ENCODE data around the gene MINAR1.
A peak's percentile ranks its signal among the peaks of the same experiment; 100 is the strongest.

The MINAR1 gene

DNA sequence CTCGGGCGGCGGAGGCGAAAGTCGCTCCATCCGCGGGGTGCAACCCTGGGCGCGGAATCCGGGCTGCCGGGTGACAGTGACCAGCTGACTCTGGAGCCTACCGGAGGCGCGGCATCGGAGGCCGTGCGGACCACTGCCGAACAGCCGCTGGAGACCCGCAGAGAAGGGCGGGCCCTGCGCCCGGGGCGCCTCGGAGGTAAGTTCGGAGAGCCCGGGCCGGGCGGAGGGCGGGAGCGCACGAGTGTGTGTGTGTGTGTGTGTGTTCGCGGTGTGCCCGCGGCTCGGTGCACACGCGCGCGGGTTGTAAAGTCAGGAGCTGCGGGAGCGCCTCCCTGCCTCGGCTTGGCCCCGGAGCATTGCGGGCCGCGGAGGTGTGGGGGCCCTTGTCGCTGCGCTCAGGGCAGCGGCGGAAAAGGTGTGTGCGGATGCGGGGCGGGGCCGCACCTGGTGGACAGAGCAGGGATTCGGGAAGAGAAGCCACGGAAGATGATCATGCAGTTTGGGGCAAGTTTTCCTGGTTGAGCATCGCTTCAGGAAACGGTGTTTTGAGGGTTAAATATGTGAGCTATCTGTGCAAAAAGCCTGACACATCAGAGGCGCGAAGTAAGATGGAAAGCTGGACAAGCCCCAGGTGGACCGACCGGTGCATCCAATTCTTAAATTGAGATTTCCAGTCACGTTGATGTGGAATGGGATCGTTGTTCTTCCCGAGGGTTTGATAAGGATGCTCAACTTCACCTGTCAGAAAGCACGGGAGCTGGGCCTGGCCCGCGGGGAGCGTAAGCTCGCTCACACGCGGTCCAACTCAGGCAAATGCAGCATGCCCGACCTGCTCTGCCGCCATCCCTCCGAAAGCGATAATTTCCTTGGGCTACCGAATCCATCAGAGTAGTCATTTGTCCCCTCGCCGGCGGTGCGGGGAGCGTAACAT lies 474 bp downstream of the MINAR1 start:
- DNase-seq: peak; percentile 72

DNA sequence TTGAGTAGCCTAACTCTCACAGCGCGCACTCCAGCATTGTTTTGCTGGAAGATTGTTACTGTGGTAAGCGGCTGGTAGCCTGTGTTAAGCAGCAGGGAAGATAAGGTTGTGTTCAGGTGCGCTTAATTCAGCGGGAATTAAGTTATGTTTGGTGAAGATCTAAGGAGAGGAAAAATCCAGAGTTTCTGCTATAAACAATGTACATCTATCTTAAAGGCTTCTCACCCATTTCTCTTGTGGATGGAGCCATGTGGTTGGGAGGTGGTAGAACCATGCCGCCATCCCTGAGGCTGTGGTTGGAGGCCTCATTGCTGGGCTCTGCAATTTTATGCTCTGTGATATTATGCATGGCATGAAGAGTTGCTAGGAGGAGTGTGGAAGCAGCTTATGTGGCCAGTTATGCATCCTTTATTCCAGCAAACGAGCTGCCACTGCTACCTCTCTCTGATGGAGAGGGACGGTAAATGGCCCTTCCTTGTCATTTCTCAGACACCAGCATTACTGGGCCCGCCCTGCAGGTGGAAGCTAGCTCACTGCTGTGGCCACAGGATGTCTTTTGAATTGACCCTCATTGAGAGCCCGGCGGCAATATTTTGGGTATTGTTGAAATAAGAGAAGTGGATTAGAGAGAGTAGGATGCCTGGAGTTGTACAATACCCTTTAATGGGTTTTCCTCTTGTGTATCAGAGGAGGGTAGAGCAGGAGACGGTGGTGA lies 1.3 kb downstream of the MINAR1 start:
- peak; percentile 43 for DNase-seq

DNA sequence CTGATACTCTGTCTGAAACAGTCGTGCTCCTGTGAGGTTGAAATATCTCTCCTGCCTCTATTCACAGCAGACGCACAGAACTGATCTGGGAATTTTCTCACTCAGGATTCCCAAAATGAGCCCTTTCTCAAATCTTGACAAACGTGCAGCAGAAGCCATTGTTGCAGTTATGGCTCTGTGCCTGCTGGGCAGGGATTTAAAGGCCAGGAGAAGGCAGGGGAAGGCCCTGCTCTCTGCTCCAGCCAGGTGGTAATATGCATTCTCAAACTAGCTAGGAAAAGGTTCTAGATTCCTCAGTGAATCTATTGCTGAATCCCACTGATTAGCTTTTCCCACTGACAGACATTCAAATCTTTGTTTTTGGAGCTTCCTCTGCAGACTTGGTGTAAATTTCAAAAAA lies 2.2 kb downstream of the MINAR1 start:
- DNase-seq: no peak

DNA sequence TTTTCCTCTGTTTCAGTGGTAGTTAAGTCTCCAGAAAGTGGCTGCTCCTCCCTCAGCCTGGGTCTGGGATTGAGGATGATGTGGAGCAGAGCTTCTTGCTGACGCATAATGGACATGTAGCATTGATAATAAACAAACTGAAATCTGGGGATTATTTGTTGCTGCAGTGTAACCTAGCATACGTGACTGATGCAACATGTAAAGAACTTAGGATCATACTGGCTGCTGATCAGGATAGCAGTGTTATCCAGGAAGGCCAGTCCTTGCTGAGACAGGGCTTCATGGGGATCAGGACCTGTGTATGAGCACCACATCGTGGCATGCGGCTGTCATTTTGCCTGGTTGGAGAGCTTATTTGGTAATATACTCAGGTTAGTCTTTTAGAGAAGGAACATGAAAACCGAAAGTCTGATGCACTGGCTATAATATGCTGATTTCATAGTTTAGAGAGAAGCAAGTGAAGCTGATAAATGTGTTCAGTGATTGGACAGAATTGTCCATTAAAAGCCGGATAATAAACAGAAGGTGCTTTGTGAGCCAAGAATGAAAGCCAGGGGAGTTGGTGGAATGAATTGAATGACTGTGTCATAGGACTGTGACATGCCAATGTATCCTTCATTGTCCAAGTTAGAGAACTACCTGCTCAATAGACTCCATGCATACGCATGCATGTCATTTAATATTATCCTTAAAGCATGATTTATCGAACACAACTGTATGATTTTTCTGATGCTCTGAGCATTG lies 4.1 kb downstream of the MINAR1 start:
- no peak for DNase-seq

DNA sequence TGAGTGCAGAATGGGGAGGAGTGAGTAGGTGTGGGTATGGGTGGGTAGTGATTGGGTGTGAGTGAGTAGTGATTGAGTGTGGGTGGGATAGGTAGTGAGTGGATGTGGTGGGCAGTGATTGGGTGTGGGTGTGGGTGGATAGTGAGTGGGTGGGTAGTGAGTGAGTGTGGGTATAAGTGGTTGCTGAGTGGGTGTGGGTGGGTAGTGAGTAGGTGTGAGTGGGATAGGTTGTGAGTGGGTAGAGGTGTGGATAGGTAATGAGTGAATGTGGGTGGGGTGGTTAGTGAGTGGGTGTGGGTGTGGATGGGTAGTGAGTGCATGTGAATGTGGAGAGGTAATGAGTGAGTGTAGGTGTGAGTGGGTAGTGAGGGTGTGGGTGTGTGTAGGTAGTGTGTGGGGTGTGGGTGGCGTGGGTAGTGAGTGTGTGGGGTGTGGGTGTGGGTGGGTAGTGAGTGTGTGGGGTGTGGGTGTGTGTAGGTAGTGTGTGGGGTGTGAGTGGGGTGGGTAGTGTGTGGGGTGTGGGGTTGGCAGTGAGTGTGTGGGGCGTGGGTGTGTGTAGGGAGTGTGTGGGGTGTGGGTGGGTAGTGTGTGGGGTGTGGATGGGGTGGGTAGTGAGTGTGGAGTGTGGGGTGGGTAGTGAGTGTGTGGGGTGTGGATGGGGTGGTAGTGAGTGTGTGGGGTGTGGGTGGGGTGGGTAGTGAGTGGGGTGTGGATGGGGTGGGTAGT lies 5.3 kb downstream of the MINAR1 start:
- DNase-seq: no peak

DNA sequence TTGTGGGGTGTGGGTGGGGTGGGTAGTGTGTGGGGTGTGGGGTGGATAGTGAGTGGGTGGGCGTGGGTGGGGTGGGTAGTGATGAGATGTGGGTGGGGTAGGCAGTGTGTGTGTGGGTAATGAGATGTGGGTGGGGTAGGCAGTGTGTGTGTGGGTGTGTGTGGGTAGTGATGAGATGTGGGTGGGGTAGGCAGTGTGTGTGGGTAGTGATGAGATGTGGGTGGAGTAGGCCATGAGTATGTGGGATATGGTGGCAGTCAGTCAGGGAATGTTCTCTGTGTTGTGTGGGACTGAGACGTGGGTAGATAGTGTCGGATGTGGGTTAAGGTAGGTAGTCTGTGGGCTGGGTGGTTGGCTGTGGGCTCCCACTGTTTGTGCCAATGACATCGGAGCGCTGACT lies 7.1 kb downstream of the MINAR1 start:
- DNase-seq: no peak

DNA sequence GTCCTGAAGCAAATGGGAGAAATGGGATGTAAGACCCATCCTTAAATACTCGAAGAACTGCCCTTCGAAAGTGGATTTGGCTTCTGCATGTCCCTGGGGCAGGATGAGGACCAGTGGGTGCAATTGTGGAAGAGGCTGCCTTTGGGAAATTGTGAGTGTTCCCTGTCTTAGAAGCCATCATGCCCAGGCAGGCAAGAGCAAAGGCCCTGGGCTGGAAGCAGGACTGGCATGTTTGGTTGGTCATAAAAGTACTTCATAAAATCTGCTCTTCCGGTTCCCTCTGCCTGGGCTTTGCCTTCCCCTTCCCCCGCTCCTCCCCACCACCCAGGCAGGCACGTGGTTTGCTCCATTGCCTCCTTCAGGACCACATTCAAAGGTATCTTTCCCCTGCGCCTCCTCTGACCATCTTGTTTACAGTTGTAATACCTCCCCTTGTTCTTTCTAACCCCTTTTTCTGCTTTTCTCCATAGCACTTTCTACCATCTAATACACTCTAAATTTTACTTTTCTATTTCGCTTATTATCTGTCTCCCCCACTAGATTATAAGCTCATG lies 8.3 kb downstream of the MINAR1 start:
- DNase-seq: no peak

DNA sequence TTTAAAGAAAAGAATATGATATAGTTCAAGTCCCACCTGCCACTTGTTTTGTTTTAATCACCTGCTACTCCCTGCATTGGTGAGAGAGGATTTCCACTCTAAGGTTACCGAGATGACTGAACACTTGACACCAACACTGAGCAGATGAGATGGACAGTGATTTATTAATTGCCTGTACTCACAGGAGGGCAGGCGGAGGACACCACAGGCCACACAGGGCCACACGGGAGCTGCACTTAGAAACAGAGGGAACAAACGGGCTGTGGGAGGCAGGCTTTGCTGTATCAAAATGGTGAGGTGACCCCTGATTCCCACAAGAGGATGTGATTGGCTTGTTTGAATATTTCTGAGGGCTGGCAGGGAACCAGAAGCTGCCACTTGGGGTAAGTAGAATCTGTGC lies 10.8 kb downstream of the MINAR1 start:
- peak; percentile 43 for DNase-seq

DNA sequence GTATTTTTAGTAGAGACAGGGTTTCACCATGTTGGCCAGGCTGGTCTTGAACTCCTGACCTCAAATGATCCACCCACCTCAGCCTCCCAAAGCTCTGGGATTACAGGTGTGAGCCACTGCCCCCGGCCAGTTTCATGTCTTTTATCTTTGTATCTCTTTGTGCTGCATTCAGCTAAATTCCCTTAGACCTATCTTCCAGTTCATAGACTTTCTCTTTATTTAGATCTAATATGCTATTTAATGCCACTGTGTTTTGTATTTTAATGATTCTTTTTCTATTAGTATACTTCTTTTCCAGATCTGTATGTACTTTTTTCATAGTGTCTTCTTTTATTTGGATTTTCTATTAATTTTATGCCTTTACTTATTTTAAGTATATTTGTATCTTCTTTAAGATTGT lies 14.9 kb downstream of the MINAR1 start:
- DNase-seq: no peak

DNA sequence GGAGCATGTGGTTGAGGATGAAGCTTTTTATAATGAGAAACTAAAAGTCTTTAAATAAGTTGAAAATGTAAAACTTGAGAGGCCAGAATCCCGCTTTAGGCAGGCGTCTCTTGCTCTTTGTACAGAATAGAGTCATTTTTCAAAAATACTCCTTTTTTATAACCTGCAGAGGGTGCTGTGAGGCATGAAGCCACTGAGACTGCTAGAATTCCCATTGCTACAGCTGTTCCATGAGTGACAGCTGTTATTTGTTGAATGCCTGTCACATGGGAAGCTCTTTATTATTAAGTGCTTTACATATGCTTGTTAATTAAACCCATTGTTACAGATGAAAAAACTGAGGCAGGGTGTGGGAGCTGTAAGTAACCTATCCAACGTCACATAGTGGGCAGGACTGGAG lies 18.5 kb downstream of the MINAR1 start:
- DNase-seq: peak; percentile 28

DNA sequence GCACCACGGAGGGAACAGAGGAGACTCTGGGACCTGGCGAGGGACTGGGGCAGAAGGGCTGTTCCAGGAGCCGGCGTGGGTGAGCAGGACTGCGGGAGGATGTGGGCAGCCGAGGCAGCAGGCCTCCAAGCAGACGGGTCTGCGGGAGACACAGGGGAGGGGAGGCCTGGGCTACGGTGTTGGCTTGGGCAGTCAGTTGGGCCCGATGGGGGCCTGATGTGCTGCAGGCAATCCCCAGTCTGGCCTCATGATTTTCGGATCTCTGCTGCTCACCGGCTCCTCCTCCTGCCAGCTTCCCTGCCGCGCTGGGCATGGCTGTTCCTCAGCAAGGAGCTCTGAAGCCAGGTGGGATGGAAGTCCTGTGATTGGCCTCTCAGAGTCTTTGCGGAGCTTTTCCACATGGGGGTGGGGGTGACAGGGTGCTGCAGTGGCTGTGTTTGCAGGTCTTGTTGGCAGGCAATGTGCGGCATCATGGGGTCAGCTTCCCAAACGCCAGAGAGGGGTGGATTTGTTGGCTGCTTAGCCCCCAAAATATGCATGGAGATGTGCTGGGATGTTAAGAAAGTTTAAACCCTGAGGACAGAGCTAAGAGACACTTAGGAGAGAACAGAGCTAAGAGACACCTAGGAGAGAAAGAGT lies 19.3 kb downstream of the MINAR1 start:
- no peak for DNase-seq

DNA sequence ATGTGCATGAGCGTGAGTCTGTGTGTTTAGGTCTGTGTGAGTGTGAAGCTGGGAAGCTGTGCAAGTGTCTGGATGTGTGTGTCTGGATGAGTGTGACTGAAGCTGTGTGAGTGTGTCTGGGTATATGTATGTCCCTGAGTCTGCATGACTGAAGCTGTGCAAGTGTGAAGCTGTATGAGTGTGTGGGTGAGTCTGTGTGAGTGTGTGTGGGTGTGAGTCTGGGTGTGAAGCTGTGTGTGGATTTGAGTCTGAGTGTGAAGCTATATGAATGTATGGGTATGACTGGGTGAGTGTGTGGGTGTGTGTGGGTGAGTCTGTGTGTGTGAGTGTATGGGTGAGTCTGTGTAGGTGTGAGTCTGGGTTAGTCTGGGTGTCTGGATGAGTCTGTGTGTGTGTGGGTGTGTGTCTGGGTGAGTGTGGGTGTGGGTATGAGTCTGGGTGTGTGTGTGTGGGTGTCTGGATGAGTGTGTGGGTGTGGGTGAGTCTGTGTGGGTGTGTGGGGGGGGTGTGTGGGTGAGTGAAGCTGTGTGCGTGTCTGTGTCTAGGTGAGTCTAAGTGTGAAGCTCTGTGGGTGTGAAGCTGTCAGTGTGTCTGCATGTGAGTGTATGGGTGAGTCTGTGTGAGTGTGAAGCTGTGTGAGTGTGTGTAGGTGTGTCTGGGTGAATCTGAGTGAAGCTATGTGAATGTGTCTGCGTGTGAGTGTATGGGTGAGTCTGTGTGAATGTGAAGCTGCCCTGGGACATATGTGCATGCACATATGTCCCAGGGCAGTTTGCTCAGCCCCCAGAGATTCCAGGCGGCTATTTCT lies 20.3 kb downstream of the MINAR1 start:
- DNase-seq: no peak

DNA sequence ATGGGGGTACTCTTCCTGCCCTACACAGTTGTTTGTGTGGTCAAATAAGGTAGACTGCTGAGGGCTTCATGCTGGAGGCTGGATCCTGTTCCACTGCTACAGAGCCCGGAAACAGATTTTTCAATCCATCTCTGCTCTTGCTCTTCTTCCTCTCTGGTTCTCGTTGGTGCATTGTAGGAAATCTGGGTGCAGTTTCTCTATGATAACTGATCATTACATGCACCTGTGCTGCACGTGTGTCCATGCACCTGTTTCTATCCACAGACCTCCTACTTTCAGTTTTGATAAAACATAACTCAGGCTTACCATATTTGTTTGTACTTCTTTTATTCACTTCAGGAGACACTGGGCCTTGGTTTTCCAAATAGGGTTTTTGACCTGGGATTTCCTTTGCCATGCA lies 21.3 kb downstream of the MINAR1 start:
- DNase-seq: no peak

DNA sequence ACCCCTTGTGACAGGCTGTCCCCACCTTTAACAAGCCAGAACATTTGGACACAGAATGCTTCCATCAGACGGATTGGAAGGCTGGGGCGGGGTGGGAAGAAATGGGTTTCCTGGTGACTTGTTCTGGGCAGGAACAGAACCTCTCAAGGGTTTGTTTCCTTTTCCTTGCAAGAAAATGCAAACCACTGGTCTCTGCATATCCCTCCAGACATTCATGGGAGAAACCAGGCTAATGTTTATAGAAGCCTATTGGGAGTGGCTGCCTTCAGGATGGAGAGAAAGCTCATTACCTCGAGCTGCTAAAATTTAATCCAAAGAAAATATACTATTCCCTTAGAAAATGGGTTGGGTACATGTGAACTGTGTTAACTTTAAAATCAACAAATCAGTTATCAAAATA lies 21.9 kb downstream of the MINAR1 start:
- no peak for DNase-seq

DNA sequence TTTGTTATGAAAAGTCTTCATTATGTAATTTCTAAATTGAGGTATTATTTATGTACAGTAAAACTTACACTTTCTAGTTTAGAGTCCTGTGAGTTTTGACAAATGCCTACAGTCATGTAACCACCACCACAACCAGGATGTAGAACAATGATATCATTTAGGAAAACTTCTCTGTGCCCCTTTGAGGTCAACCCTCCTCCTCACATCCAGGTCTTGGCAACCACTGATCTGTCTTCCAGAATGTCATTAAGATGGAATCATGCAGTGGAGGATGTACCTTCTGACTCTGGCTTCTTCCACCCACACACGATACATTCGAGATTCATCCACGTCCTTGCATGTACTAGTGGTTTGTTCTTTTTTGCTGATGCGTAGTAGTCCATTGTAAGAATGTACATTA lies 23.2 kb downstream of the MINAR1 start:
- no peak for DNase-seq

DNA sequence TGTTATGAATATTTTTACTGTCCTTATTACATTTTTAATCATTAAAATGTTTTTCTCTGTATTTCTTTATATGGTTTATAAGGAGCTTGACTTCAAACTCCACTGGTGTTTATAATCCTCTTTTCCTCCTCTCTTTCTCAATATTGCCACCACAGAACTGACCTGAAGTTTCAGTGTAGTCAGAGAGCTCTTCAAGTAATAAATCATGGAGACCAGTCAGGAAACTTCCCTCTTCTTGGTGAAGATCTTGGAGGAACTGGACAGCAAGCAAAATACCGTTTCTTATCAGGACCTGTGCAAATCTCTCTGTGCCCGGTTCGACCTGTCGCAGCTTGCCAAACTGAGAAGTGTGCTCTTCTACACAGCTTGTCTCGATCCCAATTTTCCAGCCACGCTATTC lies 23.8 kb downstream of the MINAR1 start:
- DNase-seq: no peak

DNA sequence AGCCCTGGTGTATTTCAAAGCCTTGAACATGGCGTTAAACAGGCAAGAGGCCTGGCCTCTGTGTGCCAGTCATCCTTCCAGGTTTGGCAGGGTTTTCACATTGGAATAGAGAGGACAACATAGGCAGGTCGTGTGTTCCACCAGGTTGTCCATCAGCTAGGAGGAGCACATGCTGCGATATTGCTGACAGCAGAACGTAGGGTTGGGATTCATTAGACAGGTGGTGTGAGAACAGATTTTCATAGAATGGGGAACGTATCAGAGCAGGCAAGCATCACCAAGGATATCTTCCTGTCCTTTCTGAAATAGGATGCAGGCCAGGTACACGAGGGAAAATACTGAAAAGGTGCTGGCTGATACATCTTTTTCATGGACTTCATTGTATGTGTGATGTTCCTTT lies 26.4 kb downstream of the MINAR1 start:
- no peak for DNase-seq

DNA sequence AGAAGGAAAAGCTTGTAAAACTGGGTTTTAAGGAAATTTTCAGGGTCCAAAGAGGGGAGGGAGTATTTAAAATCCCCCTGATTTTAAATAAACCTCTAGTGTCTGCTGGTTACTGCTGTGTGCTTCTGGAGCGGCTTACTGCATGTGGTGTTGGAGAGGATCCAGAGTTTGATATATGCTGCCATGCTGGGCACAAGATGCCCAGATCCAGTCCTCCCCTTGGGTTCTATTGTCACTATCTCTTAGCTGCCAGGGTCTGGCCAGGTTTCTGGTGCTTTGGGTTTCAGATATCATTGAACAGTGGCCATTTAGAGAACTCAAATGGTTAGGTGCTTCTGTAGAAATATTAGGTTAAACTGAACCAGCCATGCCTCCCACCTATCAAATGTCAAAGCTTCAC lies 27.5 kb downstream of the MINAR1 start:
- no peak for DNase-seq

DNA sequence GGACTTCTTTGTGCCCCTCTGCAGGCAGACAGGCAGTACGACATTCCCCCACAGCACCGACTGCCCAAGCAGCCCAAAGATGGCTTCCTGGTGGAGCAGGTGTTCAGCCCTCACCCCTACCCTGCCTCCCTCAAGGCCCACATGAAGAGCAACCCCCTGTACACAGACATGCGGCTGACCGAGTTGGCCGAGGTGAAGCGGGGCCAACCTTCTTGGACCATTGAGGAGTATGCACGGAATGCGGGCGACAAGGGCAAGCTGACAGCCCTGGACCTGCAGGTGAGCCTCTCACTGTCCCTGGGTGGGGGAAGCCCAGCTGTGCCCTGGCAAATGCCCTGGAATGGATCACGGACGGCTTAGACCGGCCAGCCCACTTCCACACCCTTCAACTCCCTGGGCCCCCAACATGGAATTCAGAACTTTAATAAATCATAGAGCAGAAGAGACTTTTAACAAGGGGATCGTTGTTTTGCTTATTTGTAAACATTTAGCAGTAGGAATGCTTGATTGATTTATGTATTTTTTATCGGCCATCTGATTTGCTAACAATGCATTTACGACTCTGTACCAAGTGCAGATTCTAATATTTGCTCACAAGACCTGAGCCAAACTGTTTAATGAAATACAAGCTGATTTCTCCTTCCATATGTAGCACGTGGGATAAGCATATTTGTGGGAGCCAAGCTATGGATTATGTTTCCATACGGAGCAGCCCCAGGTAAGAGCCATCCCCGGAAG lies 31.1 kb downstream of the MINAR1 start:
- no peak for DNase-seq

DNA sequence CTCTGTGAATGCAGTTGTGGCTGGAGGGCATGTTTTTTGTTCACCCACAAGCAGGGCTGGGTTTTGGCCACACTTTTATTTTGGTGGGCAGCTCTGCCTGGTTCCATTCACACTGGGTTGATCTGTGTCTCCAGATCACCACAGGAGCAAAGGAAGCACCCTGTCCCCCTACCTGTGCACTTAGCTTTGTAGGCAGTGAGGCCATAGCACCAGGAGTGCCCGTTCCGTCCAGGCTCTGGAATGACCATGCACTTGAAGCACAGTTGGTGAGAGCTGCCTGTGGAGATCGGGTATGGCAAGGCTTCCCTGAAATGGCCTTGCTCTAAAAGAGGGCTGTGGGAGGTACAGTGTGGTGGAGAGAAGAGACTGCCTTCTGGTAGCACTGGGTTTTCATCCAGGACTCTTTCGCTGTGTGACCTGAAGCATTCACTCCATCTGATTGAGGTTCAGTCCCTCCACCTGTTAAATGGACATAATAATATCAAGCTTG lies 31.7 kb downstream of the MINAR1 start:
- DNase-seq: no peak

All from eye (tissue), 1 donor.